Skin of body (tissue), 3 donors: Measurements from ENCODE around the gene GUSB. TPM values are rescaled to one million over a fixed set of nuclear protein-coding genes. Genes with fewer than 3 reads are reported as not detected.

ENCODE experiments used
- DNase-seq: peaks from one replicate; lab custom pipeline; 2025; lab: John Stamatoyannopoulos, UW
- small RNA-seq: library from RNA; depleted of rRNA; stranded (forward); fragments of <200 nt; gene quantifications from one replicate; pipeline ENCODE3, GENCODE V24; 2014; ENCODE audit warnings: low replicate concordance
- total RNA-seq: library from RNA; depleted of rRNA; stranded (reverse); fragments of >200 nt; gene quantifications from one replicate; pipeline ENCODE4 v1.2.3, GENCODE V29; 2014

The GUSB gene
- total RNA-seq, 1 donor from 2014 or later, result 25.2 TPM

- DNase-seq, result no peak
These were observed 50.3 kb downstream of the GUSB start for GRCh38 chr7:65931685-65932084.

GRCh38 chr7:65927489-65928448 lies 54.2 kb downstream of the GUSB start:
- DNase-seq, result no peak

GRCh38 chr7:65926588-65926987 lies 55.4 kb downstream of the GUSB start:
- no peak for DNase-seq

- DNase-seq, result no peak
These were observed 57.0 kb downstream of the GUSB start for GRCh38 chr7:65925040-65925439.

GRCh38 chr7:65924193-65924592 lies 57.8 kb downstream of the GUSB start:
- DNase-seq, result no peak

GRCh38 chr7:65923316-65923715 lies 58.7 kb downstream of the GUSB start:
- DNase-seq, result no peak

- no peak for DNase-seq
These were observed 65.9 kb downstream of the GUSB start for GRCh38 chr7:65915921-65916657.

GRCh38 chr7:65912237-65912636 lies 69.8 kb downstream of the GUSB start:
- DNase-seq, result peak; percentile 9

Small RNA genes lying within 50 kb of the gene (small RNA-seq; reads per million reads assigned to genes)
- not detected for gene AC073261.1

Other genes starting within 250 kb of the GUSB start
- 20.4 TPM for gene VKORC1L1, start 109.1 kb downstream of the GUSB start, total RNA-seq
- 8.0 TPM for gene ASL, start 93.6 kb upstream of the GUSB start, total RNA-seq
- gene CRCP, start 132.6 kb upstream of the GUSB start, total RNA-seq, result 28.2 TPM
- 63.3 TPM for gene TPST1, start 223.1 kb upstream of the GUSB start, total RNA-seq